SU-DHL-6 (cell line): ENCODE results near the gene G0S2.

Experiments used
- H2AFZ ChIP-seq: fragments of 200-600 bp; sonication (generic); 2 replicates; pipeline ENCODE4 v1.6.1; 2014; ENCODE audit warnings: low read depth, mild to moderate bottlenecking, moderate library complexity, mixed read lengths, antibody characterized with exemption, low read length; ENCODE audit not compliant: severe bottlenecking
- H3F3A ChIP-seq: fragments of 200-600 bp; shearing (Covaris generic); 2 replicates; pipeline ENCODE4 v1.6.0; 2016; ENCODE audit warnings: antibody characterized with exemption, mild to moderate bottlenecking; ENCODE audit not compliant: insufficient read depth
- H3K27ac ChIP-seq: fragments of 200-600 bp; sonication (generic); 2 replicates; pipeline ENCODE4 v1.5.1; 2016; ENCODE audit warnings: low read depth, mild to moderate bottlenecking, low read length, moderate library complexity, mixed read lengths
- H3K27me3 ChIP-seq: fragments of 200-600 bp; sonication (generic), shearing (Covaris generic); 2 replicates; pipeline ENCODE4 v1.6.0; 2014; ENCODE audit warnings: mild to moderate bottlenecking, low read length
- H3K36me3 ChIP-seq: fragments of 200-600 bp; sonication (generic); 2 replicates; pipeline ENCODE4 v1.6.1; 2014; ENCODE audit warnings: mild to moderate bottlenecking, low read length, mixed read lengths
- H3K4me2 ChIP-seq: fragments of 300-600, 200-600 bp; shearing (Covaris generic), sonication (generic); 2 replicates; pipeline ENCODE4 v1.6.0; 2014; ENCODE audit warnings: low read length, low read depth, mild to moderate bottlenecking; ENCODE audit not compliant: poor library complexity, severe bottlenecking
- H3K4me3 ChIP-seq: fragments of 200-600 bp; sonication (generic); 2 replicates; pipeline ENCODE4 v1.5.1; 2014; ENCODE audit warnings: antibody characterized with exemption, low read length, mild to moderate bottlenecking, mixed read lengths; ENCODE audit not compliant: insufficient read depth, poor library complexity, severe bottlenecking
- H3K79me2 ChIP-seq: fragments of 200-600 bp; sonication (generic); 2 replicates; pipeline ENCODE4 v1.6.1; 2014; ENCODE audit warnings: mild to moderate bottlenecking, low read length, moderate library complexity; ENCODE audit not compliant: insufficient read depth
- H3K9ac ChIP-seq: fragments of 200-600 bp; sonication (generic); 2 replicates; pipeline ENCODE4 v1.7.0; 2014; ENCODE audit warnings: mild to moderate bottlenecking, low read length
- H3K9me2 ChIP-seq: fragments of 200-600 bp; sonication (generic); replicated peaks from 2 replicates; pipeline ENCODE4 v1.6.1; 2014; ENCODE audit warnings: low read length; ENCODE audit not compliant: insufficient read depth
- H3K9me3 ChIP-seq: fragments of 200-600 bp; sonication (generic); 2 replicates; pipeline ENCODE4 v1.6.1; 2014; ENCODE audit warnings: low read length, mixed read lengths; ENCODE audit not compliant: insufficient read depth
- H4K20me1 ChIP-seq: fragments of 200-600 bp; sonication (generic); 2 replicates; pipeline ENCODE4 v1.6.1; 2014; ENCODE audit warnings: low read depth, mild to moderate bottlenecking, antibody characterized with exemption, low read length, moderate library complexity, mixed read lengths
- EZH2phosphoT487 ChIP-seq: fragments of 200-600 bp; sonication (generic), shearing (Covaris generic); conservative IDR thresholded peaks from 2 replicates; pipeline ENCODE4 v1.6.1; 2018; ENCODE audit warnings: mild to moderate bottlenecking, antibody characterized with exemption, low read length, moderate library complexity, mixed read lengths
- TF ChIP-seq, protein P1 (sequence below): fragments of 200-600 bp; sonication (generic); IDR thresholded peaks from one replicate; pipeline ENCODE4 v1.5.1; 2017; ENCODE audit warnings: antibody characterized with exemption, mild to moderate bottlenecking, low read length, moderate library complexity; ENCODE audit not compliant: insufficient read depth, poor library complexity, severe bottlenecking

The G0S2 gene

DNA sequence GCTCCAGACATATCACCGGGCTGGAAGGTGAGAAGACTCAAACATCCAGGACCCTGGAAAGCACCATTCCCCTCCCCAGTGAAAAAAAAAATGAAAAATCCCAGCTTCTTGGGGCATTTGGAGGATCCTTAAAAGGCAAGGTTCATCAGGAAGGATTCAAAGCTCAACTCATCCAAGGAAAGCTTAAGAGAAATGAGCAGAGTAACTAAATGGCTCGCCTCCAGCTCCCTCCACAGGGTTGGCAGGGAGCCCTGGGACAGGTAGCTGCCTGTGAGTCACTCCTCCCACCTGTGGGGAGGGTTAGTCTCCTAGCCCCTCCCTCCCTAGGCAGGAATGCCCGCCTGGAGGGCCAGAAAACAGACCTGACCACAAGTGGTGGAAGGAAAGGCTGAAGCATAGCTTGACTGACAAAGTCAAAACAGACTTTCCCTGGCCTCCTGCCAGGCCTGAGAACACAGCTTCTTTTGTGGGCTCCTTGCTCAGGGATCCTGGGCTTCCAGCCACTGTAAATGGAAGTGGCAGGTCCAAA is 22.3 kb upstream of the G0S2 start:
- Histone ChIP-seq H3K4me2 (no peak overlapping the region), H3F3A (no peaks in the 10 kb centered on the region), H3K9me2 (no peaks in the 10 kb centered on the region), H3K4me3 (no peak overlapping the region), H3K79me2 (no peaks in the 10 kb centered on the region), H2AFZ (no peak overlapping the region), H3K36me3 (no peaks in the 10 kb centered on the region), H3K9me3 (no peaks in the 10 kb centered on the region), H3K27me3 (no peaks in the 10 kb centered on the region), H3K27ac (no peak overlapping the region), H3K9ac (no peak overlapping the region), H4K20me1 (no peaks in the 10 kb centered on the region)
- no peak for TF ChIP-seq EZH2phosphoT487
- TF ChIP-seq, protein P1, sequence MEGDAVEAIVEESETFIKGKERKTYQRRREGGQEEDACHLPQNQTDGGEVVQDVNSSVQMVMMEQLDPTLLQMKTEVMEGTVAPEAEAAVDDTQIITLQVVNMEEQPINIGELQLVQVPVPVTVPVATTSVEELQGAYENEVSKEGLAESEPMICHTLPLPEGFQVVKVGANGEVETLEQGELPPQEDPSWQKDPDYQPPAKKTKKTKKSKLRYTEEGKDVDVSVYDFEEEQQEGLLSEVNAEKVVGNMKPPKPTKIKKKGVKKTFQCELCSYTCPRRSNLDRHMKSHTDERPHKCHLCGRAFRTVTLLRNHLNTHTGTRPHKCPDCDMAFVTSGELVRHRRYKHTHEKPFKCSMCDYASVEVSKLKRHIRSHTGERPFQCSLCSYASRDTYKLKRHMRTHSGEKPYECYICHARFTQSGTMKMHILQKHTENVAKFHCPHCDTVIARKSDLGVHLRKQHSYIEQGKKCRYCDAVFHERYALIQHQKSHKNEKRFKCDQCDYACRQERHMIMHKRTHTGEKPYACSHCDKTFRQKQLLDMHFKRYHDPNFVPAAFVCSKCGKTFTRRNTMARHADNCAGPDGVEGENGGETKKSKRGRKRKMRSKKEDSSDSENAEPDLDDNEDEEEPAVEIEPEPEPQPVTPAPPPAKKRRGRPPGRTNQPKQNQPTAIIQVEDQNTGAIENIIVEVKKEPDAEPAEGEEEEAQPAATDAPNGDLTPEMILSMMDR: no peak

DNA sequence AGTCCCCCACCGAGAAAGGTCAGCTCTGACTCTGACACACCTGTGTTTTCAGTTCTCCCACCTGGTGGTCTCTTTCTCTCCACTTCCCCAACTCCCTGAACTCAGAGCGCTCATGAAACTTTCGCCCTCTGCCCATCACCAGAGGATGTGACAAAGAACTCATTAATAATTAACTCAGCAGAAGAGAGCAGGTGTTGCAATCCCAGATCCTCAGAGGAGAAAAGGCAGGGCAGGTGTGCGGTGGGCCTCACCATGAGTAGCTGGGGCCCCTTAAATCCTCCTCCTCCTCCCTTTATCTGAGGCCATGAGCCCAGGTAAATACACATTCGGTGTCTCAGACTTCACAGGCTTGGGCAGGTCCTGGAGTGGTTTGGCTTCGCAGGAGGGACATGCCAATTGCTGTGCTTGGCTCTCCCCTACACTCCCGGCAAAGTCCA is 21.3 kb upstream of the G0S2 start:
- TF ChIP-seq EZH2phosphoT487: no peak
- TF ChIP-seq, protein P1: no peak
- Histone ChIP-seq H3K27me3 (no peaks in the 10 kb centered on the region), H3K9ac (no peak overlapping the region), H3K9me2 (no peaks in the 10 kb centered on the region), H3K9me3 (no peaks in the 10 kb centered on the region), H3K4me2 (no peak overlapping the region), H3K79me2 (no peaks in the 10 kb centered on the region), H3K36me3 (no peaks in the 10 kb centered on the region), H4K20me1 (no peaks in the 10 kb centered on the region), H3F3A (no peaks in the 10 kb centered on the region), H3K27ac (no peak overlapping the region), H3K4me3 (no peak overlapping the region), H2AFZ (no peak overlapping the region)

DNA sequence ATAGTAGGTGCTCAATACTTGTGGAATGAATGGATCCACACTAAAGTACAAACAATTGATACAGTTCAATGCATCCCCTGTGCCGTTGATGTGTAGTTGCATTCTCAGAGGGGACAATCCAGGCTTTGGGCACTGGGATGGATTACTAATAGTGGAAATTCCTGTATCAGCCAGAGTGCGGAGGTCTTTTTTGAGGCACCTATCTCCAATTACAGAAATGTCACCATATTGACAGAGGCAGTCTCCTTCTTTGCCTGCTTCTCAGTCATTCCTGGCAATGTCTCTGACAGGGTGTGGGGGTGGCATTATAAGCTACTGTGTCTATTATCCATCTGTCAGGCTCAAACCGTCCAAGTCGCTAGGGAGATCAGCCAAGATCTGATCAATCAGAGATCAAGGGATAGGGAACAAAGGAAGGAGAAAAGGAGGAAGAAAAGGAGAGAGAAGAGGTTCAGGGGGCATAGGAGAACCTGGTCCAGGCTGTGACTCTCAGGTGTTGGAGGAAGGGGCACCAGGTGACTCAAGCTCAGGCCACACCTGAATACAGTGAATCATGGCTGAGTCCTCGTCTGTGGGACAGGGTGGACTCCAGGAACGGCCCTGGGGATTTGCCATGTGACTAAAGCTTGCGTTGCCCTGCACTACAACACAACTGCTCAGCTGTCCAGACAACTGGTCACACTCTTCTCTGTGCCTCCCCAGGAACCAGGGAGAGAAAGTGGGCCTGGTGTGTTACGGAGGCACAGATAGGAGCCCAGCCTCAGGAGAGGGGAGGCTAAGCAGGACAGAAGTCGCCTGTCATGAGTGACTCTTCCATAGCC is 19.6 kb upstream of the G0S2 start:
- Histone ChIP-seq H3K36me3 (no peaks in the 10 kb centered on the region), H3K9me3 (no peaks in the 10 kb centered on the region), H3K4me2 (no peak overlapping the region), H3K27ac (no peak overlapping the region), H4K20me1 (no peaks in the 10 kb centered on the region), H3K9me2 (no peaks in the 10 kb centered on the region), H3K27me3 (no peaks in the 10 kb centered on the region), H2AFZ (no peak overlapping the region), H3K4me3 (no peak overlapping the region), H3K9ac (no peak overlapping the region), H3K79me2 (no peaks in the 10 kb centered on the region), H3F3A (no peaks in the 10 kb centered on the region)
- no peak for TF ChIP-seq EZH2phosphoT487
- TF ChIP-seq, protein P1: no peak
